Breast epithelium (tissue), 4 donors: ENCODE results near the gene FMNL2. TPM values are rescaled to one million over a fixed set of nuclear protein-coding genes. Genes with fewer than 3 reads are reported as not detected.

Experiments
- DNase-seq, 2 donors: peaks; one replicate each; pipeline ENCODE4 v3.0.0-alpha.2; 2019; ENCODE audit warnings: low spot score in 2 of 2
- H3K27ac ChIP-seq, 2 donors: fragments of 200-600 bp; sonication (generic) in 1 of 2; one replicate each; pipeline ENCODE4 v1.5.1; 2016 to 2019; ENCODE audit warnings: mild to moderate bottlenecking in 1 of 2
- H3K27me3 ChIP-seq, 2 donors: fragments of 200-600 bp; sonication (generic) in 1 of 2; one replicate each; pipeline versions ENCODE4 v1.5.1 to v1.6.0; 2017 to 2019; ENCODE audit warnings: control low read depth in 1 of 2, mild to moderate bottlenecking in 1 of 2
- H3K36me3 ChIP-seq: fragments of 200-600 bp; one replicate; pipeline ENCODE4 v1.5.1; 2019
- H3K4me1 ChIP-seq, 2 donors: fragments of 200-600 bp; sonication (generic); one replicate each; pipeline ENCODE4 v1.5.1; 2016 to 2019; ENCODE audit warnings: control low read depth in 1 of 2
- H3K4me3 ChIP-seq, 3 donors: fragments of 200-600 bp; sonication (generic); 1 replicate in 2 of 3; 2 replicates in 1 of 3; pipeline ENCODE4 v1.5.1; 2016 to 2019; ENCODE audit warnings: mild to moderate bottlenecking in 3 of 3, moderate library complexity in 2 of 3
- H3K9me3 ChIP-seq, 2 donors: fragments of 200-600 bp; sonication (generic) in 1 of 2; one replicate each; pipeline ENCODE4 v1.5.1; 2016 to 2019; ENCODE audit warnings: control low read depth in 1 of 2
- CTCF ChIP-seq, 3 donors: fragments of 450-650 bp; IDR thresholded peaks; one replicate each; pipeline ENCODE4 v1.5.1; 2016 to 2017; ENCODE audit warnings: antibody characterized with exemption in 3 of 3, mild to moderate bottlenecking in 3 of 3, moderate library complexity in 3 of 3
- POLR2A ChIP-seq: fragments of 450-650 bp; IDR thresholded peaks from one replicate; pipeline ENCODE4 v1.6.1; 2016; ENCODE audit warnings: antibody characterized with exemption, mild to moderate bottlenecking, moderate library complexity
- POLR2AphosphoS5 ChIP-seq, 3 donors: sonication (generic); formaldehyde crosslinking; IDR thresholded peaks; one replicate each; pipeline ENCODE4 v1.6.1; 2017; ENCODE audit warnings: antibody characterized with exemption in 3 of 3
- intact Hi-C: fragments of 100-400 bp; cut with DNase I; formaldehyde crosslinking; loops from one replicate; pipeline ENCODE4 v1.15.1; 2023; ENCODE audit warnings: low total_unique reads
- total RNA-seq, 3 donors: library from RNA; depleted of rRNA; stranded (reverse); fragments of >200 nt; gene quantifications; one replicate each; pipeline ENCODE4 v1.1.0, GENCODE V29; 2016

The FMNL2 gene
- total RNA-seq, 3 donors from 2014 or later, result 36.1 to 78.1 (median 40.0) TPM

GRCh38 chr2:152696476-152696875, 361.5 kb downstream of the FMNL2 start:
- H3K27ac ChIP-seq, result no peak overlapping the region
- DNase-seq, result no peak
- H3K4me1 ChIP-seq, result no peaks in the 10 kb centered on the region
- no peaks in the 10 kb centered on the region for H3K27me3 ChIP-seq
- TF ChIP-seq POLR2AphosphoS5 (IDR thresholded peaks at IDR 0.05) (no peak), POLR2A (no peak), CTCF (IDR thresholded peaks at IDR 0.05) (no peak)
- intact Hi-C loops, result no loop called here
- H3K9me3 ChIP-seq, result peaks cover 0 to 3% of the 10 kb centered on the region in 2 donors
- no peak overlapping the region for H3K4me3 ChIP-seq
- H3K36me3 ChIP-seq, result no peaks in the 10 kb centered on the region

Other genes with a start within 250 kb of the FMNL2 start
- 10 to 100 TPM in 2 of 3 donors, 1 to 10 TPM in 1; 1.6 to 17.7 (median 11.5) TPM for gene CACNB4, start 236.1 kb upstream of the FMNL2 start, total RNA-seq
- 10 to 100 TPM; 31.4 to 73.8 (median 44.6) TPM for gene STAM2, start 159.4 kb upstream of the FMNL2 start, total RNA-seq